Tibial artery (tissue), 4 donors: ENCODE measurements around the gene HIBADH.

Experiments
- DNase-seq, 2 donors: peaks; one replicate each; pipeline ENCODE4 v3.0.0-alpha.2; 2019
- H3K27ac ChIP-seq, 2 donors: fragments of 200-600 bp; sonication (generic) in 1 of 2; 1 replicate in 1 of 2; 2 replicates in 1 of 2; pipeline ENCODE4 v1.5.1; 2018 to 2019; ENCODE audit warnings: mild to moderate bottlenecking in 1 of 2
- H3K27me3 ChIP-seq, 2 donors: fragments of 200-600 bp; sonication (generic) in 1 of 2; one replicate each; pipeline versions ENCODE4 v1.5.1 to v1.6.0; 2016 to 2019
- H3K36me3 ChIP-seq, 3 donors: fragments of 200-600 bp; sonication (generic) in 2 of 3; one replicate each; pipeline ENCODE4 v1.5.1; 2016 to 2019; ENCODE audit warnings: mild to moderate bottlenecking in 2 of 3
- H3K4me1 ChIP-seq, 4 donors: fragments of 200-600 bp; sonication (generic) in 2 of 4; 1 replicate in 3 of 4; 2 replicates in 1 of 4; pipeline ENCODE4 v1.5.1; 2016 to 2019
- H3K4me3 ChIP-seq, 2 donors: fragments of 200-600 bp; sonication (generic) in 1 of 2; 1 replicate in 1 of 2; 2 replicates in 1 of 2; pipeline ENCODE4 v1.5.1; 2018 to 2019; ENCODE audit warnings: mild to moderate bottlenecking in 2 of 2
- H3K9me3 ChIP-seq, 3 donors: fragments of 200-600 bp; sonication (generic) in 1 of 3; one replicate each; pipeline ENCODE4 v1.5.1; 2016 to 2019
- CTCF ChIP-seq, 2 experiments: fragments of 200-600 bp in 1 of 2; fragments of 450-650 bp in 1 of 2; IDR thresholded peaks; one replicate each; pipeline ENCODE4 v1.5.1; 2017 to 2019; ENCODE audit warnings: antibody characterized with exemption in 2 of 2, mild to moderate bottlenecking in 1 of 2, moderate library complexity in 1 of 2
- intact Hi-C: fragments of 100-400 bp; cut with DNase I; formaldehyde crosslinking; loops from one replicate; pipeline ENCODE4 v1.15.0; 2023; ENCODE audit warnings: low total_unique reads

The HIBADH gene

GRCh38 chr7:27665531-27665930 lies 2.8 kb upstream of the HIBADH start:
- Histone ChIP-seq H3K4me3 (no peak overlapping the region), H3K36me3 (no peaks in the 10 kb centered on the region), H3K27me3 (no peaks in the 10 kb centered on the region), H3K9me3 (no peaks in the 10 kb centered on the region), H3K4me1 (peaks cover 0 to 15% (median 7%) of the 10 kb centered on the region in 4 donors), H3K27ac (no peak overlapping the region)
- no peak for TF ChIP-seq CTCF (IDR thresholded peaks at IDR 0.05)
- intact Hi-C loops: loop anchor here (10.0 kb wide), 1 partner anchor 739 kb away; no protein-coding TSS in a partner anchor
- no peak for DNase-seq

- Histone ChIP-seq H3K9me3 (no peaks in the 10 kb centered on the region), H3K36me3 (no peaks in the 10 kb centered on the region), H3K4me3 (no peak overlapping the region), H3K27me3 (no peaks in the 10 kb centered on the region), H3K4me1 (peaks cover 0 to 15% (median 7%) of the 10 kb centered on the region in 4 donors), H3K27ac (no peak overlapping the region)
- TF ChIP-seq CTCF (IDR thresholded peaks at IDR 0.05): no peak
- DNase-seq: no peak
- intact Hi-C loops: loop anchor here (1.0 to 10.0 kb wide), 2 partner anchors 76 to 741 kb away; partner anchors contain the start of gene TAX1BP1
Measured at GRCh38 chr7:27663989-27664331, 1.3 kb upstream of the HIBADH start.

GRCh38 chr7:27661811-27662489 lies 733 bp downstream of the HIBADH start:
- Histone ChIP-seq H3K36me3 (peaks cover 0 to 6% (median 0%) of the 10 kb centered on the region in 3 donors), H3K4me3 (peak overlapping the region; percentile 71 to 90), H3K27ac (peak overlapping the region; percentile 86 to 96), H3K27me3 (no peaks in the 10 kb centered on the region), H3K9me3 (no peaks in the 10 kb centered on the region), H3K4me1 (peaks cover 0 to 15% (median 7%) of the 10 kb centered on the region in 4 donors)
- peak; percentile 31 to 72 for DNase-seq
- TF ChIP-seq CTCF (IDR thresholded peaks at IDR 0.05): no peak
- intact Hi-C loops: loop anchor here (10.0 kb wide), 1 partner anchor 743 kb away; no protein-coding TSS in a partner anchor

- peaks cover 0 to 6% (median 0%) of the 10 kb centered on the region in 3 donors for H3K36me3 ChIP-seq
- no peak for TF ChIP-seq CTCF (IDR thresholded peaks at IDR 0.05)
- no peak overlapping the region for H3K4me3 ChIP-seq
- no peaks in the 10 kb centered on the region for H3K27me3 ChIP-seq
- intact Hi-C loops: no loop called here
- no peak overlapping the region for H3K27ac ChIP-seq
- H3K9me3 ChIP-seq: no peaks in the 10 kb centered on the region
- peaks cover 0 to 7% (median 3%) of the 10 kb centered on the region in 4 donors for H3K4me1 ChIP-seq
- no peak for DNase-seq
Measured at GRCh38 chr7:27656724-27657123, 6.0 kb downstream of the HIBADH start.

GRCh38 chr7:27655184-27655583 lies 7.5 kb downstream of the HIBADH start:
- Histone ChIP-seq H3K4me1 (no peaks in the 10 kb centered on the region), H3K27me3 (no peaks in the 10 kb centered on the region), H3K9me3 (no peaks in the 10 kb centered on the region), H3K36me3 (peaks cover 0 to 6% (median 0%) of the 10 kb centered on the region in 3 donors), H3K27ac (no peak overlapping the region), H3K4me3 (no peak overlapping the region)
- no peak for TF ChIP-seq CTCF (IDR thresholded peaks at IDR 0.05)
- no peak for DNase-seq
- intact Hi-C loops: no loop called here
